Measurements from ENCODE around the gene MYO1F.

GRCh38 chr19:8525401-8525684, 51.9 kb downstream of the MYO1F start:
- TF ChIP-seq CTCF (IDR thresholded peaks at IDR 0.05; ENCODE audit: low read length) (no peak), EZH2 (IDR thresholded peaks at IDR 0.05; ENCODE audit: borderline replicate concordance, low read length) (no peak)

Measured in OCI-LY1 (cell line).